ENCODE data around the gene EPS8L3. TPM values are rescaled to one million over a fixed set of nuclear protein-coding genes. Genes with fewer than 3 reads are reported as not detected.
A peak's percentile ranks its signal among the peaks of the same experiment; 100 is the strongest.

Gene EPS8L3
- total and polyA plus RNA-seq, 9 donors = 0.12 to 7.4 (median 2.4) TPM; not detected in 6

DNA sequence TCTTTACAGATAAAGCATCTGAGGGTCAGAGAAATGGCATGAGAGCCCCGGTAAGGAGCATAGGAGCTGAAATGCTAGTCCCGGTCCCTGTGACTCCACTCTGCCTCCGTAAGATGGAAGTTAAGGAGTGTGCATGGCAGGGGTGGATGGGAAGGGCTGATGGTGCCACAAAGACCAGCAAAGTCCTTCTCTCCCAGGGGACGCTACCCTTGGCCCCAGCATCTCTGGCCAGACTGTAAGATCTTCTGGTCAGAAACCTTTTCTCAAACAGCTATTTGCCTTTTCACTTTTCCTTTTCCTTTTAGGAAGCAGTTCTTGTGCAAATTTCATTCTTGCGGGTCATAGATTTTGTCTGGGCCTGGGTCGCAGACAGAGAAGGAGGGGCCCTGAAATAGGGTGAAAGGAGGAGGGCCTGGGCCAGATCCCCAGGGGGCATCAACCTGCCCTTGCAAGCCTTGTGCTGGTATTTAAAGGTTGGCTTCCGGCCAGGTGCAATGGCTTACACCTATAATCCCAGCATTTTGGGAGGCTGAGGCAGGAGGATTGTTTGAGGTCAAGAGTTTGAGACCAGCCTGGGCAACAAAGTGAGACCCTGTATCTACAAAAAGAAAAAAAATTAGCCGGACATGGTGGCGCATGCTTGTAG lies 14.4 kb upstream of the EPS8L3 start:
- peaks cover 9% of the 10 kb centered on the region for H3K27me3 ChIP-seq (ENCODE audit: control insufficient read depth, insufficient read depth, low read length)
- H3K27ac ChIP-seq (ENCODE audit: low read length) = no peak overlapping the region
- no peak overlapping the region for H3K4me3 ChIP-seq (ENCODE audit: low read length)
- H3K9me3 ChIP-seq (replicated peaks; ENCODE audit: control insufficient read depth, low read depth, low read length) = no peaks in the 10 kb centered on the region
- DNase-seq = no peak
- H3K4me1 ChIP-seq (ENCODE audit: control insufficient read depth, insufficient read depth, low read length) = peaks cover 11% of the 10 kb centered on the region
- no peaks in the 10 kb centered on the region for H3K36me3 ChIP-seq (ENCODE audit: control insufficient read depth, insufficient read depth, low read length)
- WGBS (ENCODE audit: insufficient coverage) = 91% methylated on average over 6 of the region's 9 CpGs

DNA sequence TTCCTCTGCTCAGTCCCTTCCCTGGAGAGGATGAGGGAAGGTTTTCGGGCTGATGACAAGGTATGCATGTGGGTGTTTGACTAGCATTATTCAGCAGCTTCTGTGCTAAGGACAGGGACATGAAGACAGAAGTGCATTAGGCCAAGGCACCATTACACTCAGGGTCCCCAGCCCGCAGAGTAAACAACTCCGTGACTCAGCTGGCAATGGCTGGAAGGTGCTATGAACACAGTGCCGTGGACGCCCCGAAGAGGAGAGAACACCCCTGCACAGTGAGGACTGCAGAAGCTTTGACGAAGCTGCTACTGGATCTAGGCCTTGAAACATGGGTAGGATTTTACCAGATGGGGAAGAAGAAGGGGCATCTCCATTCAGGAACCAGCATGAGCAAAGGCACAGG lies 13.7 kb upstream of the EPS8L3 start:
- H3K9me3 ChIP-seq (replicated peaks; ENCODE audit: control insufficient read depth, low read depth, low read length) = no peaks in the 10 kb centered on the region
- H3K27ac ChIP-seq (ENCODE audit: low read length) = no peak overlapping the region
- peaks cover 9% of the 10 kb centered on the region for H3K27me3 ChIP-seq (ENCODE audit: control insufficient read depth, insufficient read depth, low read length)
- no peak overlapping the region for H3K4me3 ChIP-seq (ENCODE audit: low read length)
- DNase-seq = no peak
- WGBS (ENCODE audit: insufficient coverage) = 84% methylated on average over 6 of the region's 7 CpGs
- H3K36me3 ChIP-seq (ENCODE audit: control insufficient read depth, insufficient read depth, low read length) = no peaks in the 10 kb centered on the region
- peaks cover 4% of the 10 kb centered on the region for H3K4me1 ChIP-seq (ENCODE audit: control insufficient read depth, insufficient read depth, low read length)

DNA sequence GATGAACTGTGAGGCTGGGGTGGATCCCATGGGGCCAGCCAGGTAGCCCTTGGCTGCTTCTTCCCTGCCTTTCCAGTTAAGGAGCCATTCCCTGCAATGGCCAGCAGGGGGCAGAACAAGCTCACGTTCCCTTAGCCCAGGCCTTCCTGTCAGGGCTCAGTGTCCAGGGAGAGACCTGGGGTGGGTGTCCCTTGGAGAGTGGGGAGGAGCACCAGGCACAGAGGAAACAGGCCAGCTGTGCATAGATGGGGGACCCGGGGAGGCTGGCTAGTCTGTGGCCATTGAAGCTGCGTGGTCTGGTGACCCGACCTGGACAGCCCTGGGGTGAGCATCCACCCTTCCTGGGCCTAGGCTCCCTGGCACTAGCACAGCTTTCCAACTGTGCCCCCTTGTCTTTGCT lies 13.2 kb upstream of the EPS8L3 start:
- Histone ChIP-seq H3K4me3 (ENCODE audit: low read length) (no peak overlapping the region), H3K9me3 (replicated peaks; ENCODE audit: control insufficient read depth, low read depth, low read length) (no peaks in the 10 kb centered on the region), H3K36me3 (ENCODE audit: control insufficient read depth, insufficient read depth, low read length) (no peaks in the 10 kb centered on the region), H3K27ac (ENCODE audit: low read length) (no peak overlapping the region), H3K4me1 (ENCODE audit: control insufficient read depth, insufficient read depth, low read length) (peaks cover 4% of the 10 kb centered on the region), H3K27me3 (ENCODE audit: control insufficient read depth, insufficient read depth, low read length) (peaks cover 9% of the 10 kb centered on the region)
- DNase-seq = peak; percentile 88
- WGBS (ENCODE audit: insufficient coverage) = 23% methylated on average over 4 of the region's 4 CpGs

- H3K9me3 ChIP-seq (replicated peaks; ENCODE audit: control insufficient read depth, low read depth, low read length) = no peaks in the 10 kb centered on the region
- peaks cover 9% of the 10 kb centered on the region for H3K27me3 ChIP-seq (ENCODE audit: control insufficient read depth, insufficient read depth, low read length)
- H3K27ac ChIP-seq (ENCODE audit: low read length) = no peak overlapping the region
- WGBS (ENCODE audit: insufficient coverage) = 86% methylated on average over 4 of the region's 6 CpGs
- peaks cover 4% of the 10 kb centered on the region for H3K4me1 ChIP-seq (ENCODE audit: control insufficient read depth, insufficient read depth, low read length)
- no peak for DNase-seq
- H3K36me3 ChIP-seq (ENCODE audit: control insufficient read depth, insufficient read depth, low read length) = no peaks in the 10 kb centered on the region
- H3K4me3 ChIP-seq (ENCODE audit: low read length) = no peak overlapping the region
Observed at GRCh38 chr1:109776206-109776835, 12.6 kb upstream of the EPS8L3 start.

- Histone ChIP-seq H3K27me3 (ENCODE audit: control insufficient read depth, insufficient read depth, low read length) (peaks cover 12% of the 10 kb centered on the region), H3K9me3 (replicated peaks; ENCODE audit: control insufficient read depth, low read depth, low read length) (no peaks in the 10 kb centered on the region), H3K4me3 (ENCODE audit: low read length) (no peak overlapping the region), H3K27ac (ENCODE audit: low read length) (no peak overlapping the region), H3K36me3 (ENCODE audit: control insufficient read depth, insufficient read depth, low read length) (no peaks in the 10 kb centered on the region), H3K4me1 (ENCODE audit: control insufficient read depth, insufficient read depth, low read length) (peaks cover 8% of the 10 kb centered on the region)
- DNase-seq = no peak
- no CpG with 5 or more reads among the region's 1 CpG for WGBS (ENCODE audit: insufficient coverage)
Observed at GRCh38 chr1:109775398-109775797, 11.7 kb upstream of the EPS8L3 start.

- Histone ChIP-seq H3K4me3 (ENCODE audit: low read length) (no peak overlapping the region), H3K27me3 (ENCODE audit: control insufficient read depth, insufficient read depth, low read length) (peaks cover 6% of the 10 kb centered on the region), H3K36me3 (ENCODE audit: control insufficient read depth, insufficient read depth, low read length) (no peaks in the 10 kb centered on the region), H3K27ac (ENCODE audit: low read length) (no peak overlapping the region), H3K9me3 (replicated peaks; ENCODE audit: control insufficient read depth, low read depth, low read length) (no peaks in the 10 kb centered on the region), H3K4me1 (ENCODE audit: control insufficient read depth, insufficient read depth, low read length) (peaks cover 9% of the 10 kb centered on the region)
- WGBS (ENCODE audit: insufficient coverage) = 56% methylated on average over 4 of the region's 6 CpGs
- no peak for DNase-seq
Observed at GRCh38 chr1:109773900-109774485, 10.3 kb upstream of the EPS8L3 start.

GRCh38 chr1:109773203-109773899 lies 9.6 kb upstream of the EPS8L3 start:
- peak; percentile 92 for DNase-seq
- H3K9me3 ChIP-seq (replicated peaks; ENCODE audit: control insufficient read depth, low read depth, low read length) = no peaks in the 10 kb centered on the region
- no peak overlapping the region for H3K27ac ChIP-seq (ENCODE audit: low read length)
- H3K4me1 ChIP-seq (ENCODE audit: control insufficient read depth, insufficient read depth, low read length) = peaks cover 9% of the 10 kb centered on the region
- H3K36me3 ChIP-seq (ENCODE audit: control insufficient read depth, insufficient read depth, low read length) = no peaks in the 10 kb centered on the region
- WGBS (ENCODE audit: insufficient coverage) = 42% methylated on average over 16 of the region's 17 CpGs
- no peak overlapping the region for H3K4me3 ChIP-seq (ENCODE audit: low read length)
- peaks cover 6% of the 10 kb centered on the region for H3K27me3 ChIP-seq (ENCODE audit: control insufficient read depth, insufficient read depth, low read length)

DNA sequence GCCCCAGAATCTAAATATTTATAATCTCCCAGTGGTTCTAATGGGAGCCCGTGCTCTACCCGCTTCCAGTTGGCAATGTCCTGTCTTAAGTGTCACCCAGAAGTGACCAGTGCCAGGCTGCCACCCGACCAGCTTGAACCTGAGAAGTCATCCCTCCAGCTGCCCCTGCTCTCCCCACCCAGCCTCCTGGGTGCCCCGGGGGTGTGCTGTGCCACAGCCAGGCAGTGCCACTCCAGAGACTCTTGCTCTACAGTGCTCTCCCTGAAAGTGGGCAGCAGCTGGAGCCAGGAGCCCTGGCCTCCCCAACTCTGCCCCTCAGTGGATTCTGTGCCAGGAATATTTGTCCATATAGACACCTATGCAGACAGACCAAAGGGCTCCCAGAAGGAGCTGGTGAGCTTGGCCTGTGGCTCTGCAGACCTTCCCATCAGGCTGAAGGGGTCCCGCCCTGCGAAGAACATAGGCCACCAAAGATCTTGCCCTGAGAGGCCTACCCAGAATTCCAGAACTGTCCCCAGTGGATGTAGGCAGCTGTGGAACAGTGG lies 9.0 kb upstream of the EPS8L3 start:
- H3K36me3 ChIP-seq (ENCODE audit: control insufficient read depth, insufficient read depth, low read length) = no peaks in the 10 kb centered on the region
- no peak for DNase-seq
- H3K4me1 ChIP-seq (ENCODE audit: control insufficient read depth, insufficient read depth, low read length) = peaks cover 9% of the 10 kb centered on the region
- H3K27me3 ChIP-seq (ENCODE audit: control insufficient read depth, insufficient read depth, low read length) = peaks cover 6% of the 10 kb centered on the region
- no peak overlapping the region for H3K27ac ChIP-seq (ENCODE audit: low read length)
- no peak overlapping the region for H3K4me3 ChIP-seq (ENCODE audit: low read length)
- H3K9me3 ChIP-seq (replicated peaks; ENCODE audit: control insufficient read depth, low read depth, low read length) = no peaks in the 10 kb centered on the region
- 98% methylated on average over 5 of the region's 6 CpGs for WGBS (ENCODE audit: insufficient coverage)

- WGBS (ENCODE audit: insufficient coverage) = 60% methylated on average over 4 of the region's 10 CpGs
- H3K9me3 ChIP-seq (replicated peaks; ENCODE audit: control insufficient read depth, low read depth, low read length) = no peaks in the 10 kb centered on the region
- DNase-seq = no peak
- H3K36me3 ChIP-seq (ENCODE audit: control insufficient read depth, insufficient read depth, low read length) = no peaks in the 10 kb centered on the region
- H3K27ac ChIP-seq (ENCODE audit: low read length) = no peak overlapping the region
- H3K4me1 ChIP-seq (ENCODE audit: control insufficient read depth, insufficient read depth, low read length) = peaks cover 6% of the 10 kb centered on the region
- H3K27me3 ChIP-seq (ENCODE audit: control insufficient read depth, insufficient read depth, low read length) = peaks cover 6% of the 10 kb centered on the region
- H3K4me3 ChIP-seq (ENCODE audit: low read length) = no peak overlapping the region
Observed at GRCh38 chr1:109771712-109772657, 8.3 kb upstream of the EPS8L3 start.
